T47D (cell line): Measurements from ENCODE around the gene NPL.
A peak's percentile ranks its signal among the peaks of the same experiment; 100 is the strongest.

Experiments used
- DNase-seq, 2 experiments: peaks; one replicate each; pipeline versions ENCODE4 v3.0.0 to v3.0.0-alpha.2; 2011 to 2012; ENCODE audit warnings: low read depth in 1 of 2, low spot score in 1 of 2
- JUND ChIP-seq: IDR thresholded peaks from 2 replicates; pipeline ENCODE4 v1.6.1; 2012; ENCODE audit warnings: low read depth
- in situ Hi-C: cut with HindIII; loops from 2 replicates; pipeline ENCODE4 v1.10.0; 2016; ENCODE audit warnings: low sequenced_read_pairs, low pct_unique_long_range_greater_than_20kb

The NPL gene

DNA sequence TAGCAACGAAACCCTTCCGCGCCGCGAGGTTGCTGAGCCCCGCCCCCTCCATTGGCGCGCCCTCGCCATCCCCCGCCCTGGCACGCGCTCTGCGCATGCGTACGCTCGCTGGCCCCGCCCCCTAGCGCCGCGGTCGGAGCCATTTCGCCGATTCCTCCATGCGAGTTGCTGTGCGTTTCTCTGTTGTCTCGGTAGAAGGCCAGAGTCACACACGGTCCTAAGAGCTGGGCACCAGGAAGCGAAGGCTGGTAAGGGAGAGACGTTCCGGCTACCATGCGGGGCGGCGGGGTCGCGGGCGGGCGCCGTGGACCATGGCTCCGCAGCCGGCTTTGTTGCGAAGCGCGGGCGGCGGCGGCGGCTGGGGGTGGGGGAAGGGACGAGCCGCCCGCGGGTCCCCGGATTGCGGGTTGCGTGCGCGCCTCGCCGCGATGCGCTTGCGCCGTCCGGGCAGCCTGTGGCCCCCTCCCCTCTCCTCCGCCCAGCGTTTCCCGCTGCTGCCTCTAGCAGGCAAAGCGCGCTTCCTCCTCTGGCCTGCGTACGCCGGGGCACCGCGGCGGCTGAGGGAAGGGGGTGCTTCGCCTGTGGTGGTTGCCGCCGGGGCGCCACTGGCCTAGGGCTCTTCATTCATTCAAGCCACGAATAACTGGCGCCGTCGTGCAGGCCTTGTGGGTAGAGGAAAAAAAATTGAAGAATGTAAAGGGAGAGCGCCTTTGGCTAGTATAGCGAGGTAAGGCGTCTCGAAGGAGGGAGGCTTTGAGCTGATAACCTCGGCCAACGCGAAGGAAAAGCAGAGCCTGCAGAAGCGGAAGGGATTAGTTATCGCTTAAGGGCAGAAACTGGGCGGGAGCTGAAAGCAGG, 49.9 kb downstream of the NPL start, which contains the start of gene DHX9:
TSS of gene DHX9 (plus strand) at position 139 of the 858 bp plus-strand sequence. CDS start 3,220 bp downstream, outside the sequence.
- DNase-seq = peak; percentile 95
- in situ Hi-C loops = no loop called here
- no peak for TF ChIP-seq JUND

DNA sequence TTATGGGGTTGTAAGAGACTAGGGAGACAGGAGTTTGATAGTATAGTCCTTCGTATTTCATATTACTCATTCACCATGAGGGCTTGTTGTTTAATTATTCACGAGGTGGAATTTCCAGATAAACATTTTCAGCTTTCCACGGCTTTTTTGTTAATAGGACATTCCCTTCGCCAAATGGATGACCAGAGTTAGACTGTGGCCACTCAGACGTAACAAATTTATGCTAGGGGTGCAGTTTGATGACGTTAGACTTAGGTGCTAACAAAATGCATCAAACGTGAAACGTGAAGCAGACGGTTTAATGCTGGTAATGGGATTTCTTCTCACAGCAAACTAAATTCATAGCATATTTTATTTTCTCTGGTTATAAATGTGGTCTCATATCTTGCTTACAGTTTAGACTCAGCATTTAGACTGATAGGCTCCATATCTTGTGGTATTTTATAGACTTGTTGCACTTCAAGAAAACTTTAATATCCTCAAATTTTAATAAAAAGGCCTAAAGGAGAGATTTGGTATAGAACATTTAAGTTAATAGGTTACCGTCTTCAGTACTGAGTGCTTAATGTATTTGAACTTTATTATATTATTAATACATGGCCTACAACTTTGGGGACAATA, 51.9 kb downstream of the NPL start:
- DNase-seq = peak; percentile 15 to 52
- in situ Hi-C loops = no loop called here
- TF ChIP-seq JUND = no peak

DNA sequence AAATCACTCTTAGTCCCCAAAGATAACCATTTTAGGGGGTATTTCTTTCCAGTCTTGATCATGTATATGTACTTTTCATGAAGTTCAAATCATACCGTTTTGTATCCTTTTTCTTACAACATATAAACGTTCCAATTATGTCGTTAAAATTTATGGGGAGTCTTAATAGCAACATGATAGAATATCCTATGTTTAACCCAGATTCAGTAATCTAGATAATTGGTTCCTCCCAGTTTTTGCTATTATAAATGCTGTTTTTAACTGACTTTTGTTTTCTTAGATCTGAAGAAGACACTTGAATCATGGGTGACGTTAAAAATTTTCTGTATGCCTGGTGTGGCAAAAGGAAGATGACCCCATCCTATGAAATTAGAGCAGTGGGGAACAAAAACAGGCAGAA, 52.7 kb downstream of the NPL start:
- no peak for DNase-seq
- in situ Hi-C loops = no loop called here
- TF ChIP-seq JUND = no peak

DNA sequence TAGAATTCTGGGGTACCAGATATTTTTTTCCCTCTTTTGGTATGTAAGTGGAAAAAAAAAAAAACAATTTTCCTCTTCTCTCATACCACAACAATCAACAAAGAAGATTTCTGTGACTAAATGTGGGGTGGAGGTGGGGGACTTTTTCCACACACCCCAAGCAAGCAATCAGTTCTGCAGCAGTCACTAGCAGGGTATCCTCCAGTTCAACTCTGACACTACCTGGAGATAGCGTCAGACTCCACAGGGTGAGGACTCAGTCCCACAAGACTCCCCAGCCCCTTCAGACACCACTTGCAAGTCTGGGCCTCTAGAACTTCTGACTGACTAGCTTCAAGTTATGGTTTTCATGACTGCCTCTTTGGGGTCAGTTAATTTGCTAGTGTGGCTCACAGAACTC, 55.8 kb downstream of the NPL start:
- no peak for TF ChIP-seq JUND
- no peak for DNase-seq
- in situ Hi-C loops = no loop called here

DNA sequence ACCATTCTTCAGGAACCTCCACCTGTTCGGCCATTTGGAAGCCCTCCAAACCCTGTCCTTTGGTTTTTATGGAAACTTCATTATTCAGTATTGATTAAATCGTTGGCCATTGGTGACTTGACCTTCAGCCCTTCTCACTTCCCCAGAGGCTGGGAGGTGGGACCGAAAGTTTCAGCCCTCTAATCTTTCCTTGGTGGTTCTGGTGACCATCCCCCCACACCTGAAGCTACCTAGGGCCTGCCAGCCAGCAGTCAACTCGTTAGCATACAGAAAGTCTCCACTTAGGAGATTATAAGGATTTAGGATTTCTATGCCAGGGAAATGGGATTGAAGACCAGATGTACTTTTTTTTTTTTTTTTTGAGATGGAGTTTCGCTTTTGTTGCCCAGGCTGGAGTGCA, 56.3 kb downstream of the NPL start:
- no peak for DNase-seq
- TF ChIP-seq JUND = no peak
- in situ Hi-C loops = no loop called here

DNA sequence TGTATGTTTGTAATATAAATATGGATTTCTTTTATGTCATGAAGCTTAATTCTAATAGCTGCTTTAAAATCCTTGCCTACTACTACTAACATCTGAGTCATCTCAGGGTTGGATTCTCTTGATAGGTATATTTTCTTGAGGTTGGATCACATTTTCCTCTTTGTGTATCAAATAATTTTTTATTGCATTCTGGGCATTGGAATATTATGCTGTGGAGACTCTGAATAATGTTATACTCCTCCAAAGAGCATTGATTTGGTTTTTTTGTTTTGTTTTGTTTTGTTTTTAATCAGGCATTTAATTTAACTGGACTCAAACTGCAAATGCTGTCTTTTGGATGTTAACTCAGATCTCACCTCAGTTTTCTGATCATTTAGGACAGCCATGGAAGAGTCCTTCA, 57.5 kb downstream of the NPL start:
- in situ Hi-C loops = no loop called here
- no peak for DNase-seq
- TF ChIP-seq JUND = no peak

DNA sequence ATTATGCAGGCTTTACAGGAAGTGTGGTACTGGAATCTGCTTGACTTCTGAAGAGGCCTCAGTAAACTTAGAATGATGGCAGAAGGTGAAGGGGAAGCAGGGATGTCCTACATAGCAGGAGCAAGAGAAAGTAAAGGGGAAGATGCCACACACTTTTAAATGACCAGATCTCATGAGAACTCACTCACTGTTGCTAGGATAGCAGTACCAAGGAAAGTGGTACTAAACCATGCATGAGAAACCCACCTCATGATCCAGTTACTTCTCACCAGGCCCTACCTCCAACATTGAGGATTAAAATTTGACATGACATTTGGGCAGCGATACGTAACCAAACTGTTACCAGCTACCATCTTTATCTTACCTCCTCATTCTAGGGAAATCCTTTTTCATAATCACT, 59.2 kb downstream of the NPL start:
- no peak for DNase-seq
- TF ChIP-seq JUND = no peak
- in situ Hi-C loops = no loop called here

DNA sequence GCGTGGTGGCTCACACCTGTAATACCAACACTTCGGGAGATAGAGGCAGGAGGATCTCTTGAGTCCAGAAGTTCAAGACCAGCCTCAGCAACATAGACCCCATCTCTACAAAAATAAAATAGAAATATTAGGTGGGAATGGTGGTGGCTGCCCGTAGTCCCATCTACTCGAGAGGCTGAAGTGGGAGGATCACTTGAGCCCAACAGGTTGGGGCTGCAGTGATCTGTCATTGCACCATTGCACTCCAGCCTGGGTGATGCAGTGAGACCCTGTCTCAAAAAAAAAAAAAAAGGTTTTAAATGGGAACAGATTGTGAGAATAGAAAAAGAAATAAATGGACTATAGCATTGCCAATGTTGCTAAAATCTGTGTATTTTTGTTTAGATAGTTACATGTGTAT, 60.7 kb downstream of the NPL start:
- DNase-seq = no peak
- in situ Hi-C loops = no loop called here
- TF ChIP-seq JUND = no peak

DNA sequence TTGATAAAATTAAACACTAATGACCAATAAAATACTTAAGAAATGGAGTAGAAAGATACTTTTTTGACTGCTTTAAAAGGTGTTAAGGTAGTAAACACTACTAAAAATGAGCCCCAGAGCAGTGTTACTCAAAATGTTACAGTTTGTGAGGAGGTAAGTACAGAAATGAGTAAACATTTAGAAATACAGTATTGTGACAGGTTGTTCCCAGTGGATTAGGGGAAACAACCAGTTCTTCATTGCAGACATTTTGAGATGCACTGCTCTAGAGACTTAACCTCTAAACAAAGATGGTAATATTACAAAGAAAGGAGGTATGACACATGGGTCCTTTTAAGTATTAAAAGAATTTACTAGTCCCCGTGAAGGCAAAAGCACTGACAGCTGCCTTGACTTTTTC, 62.3 kb downstream of the NPL start:
- TF ChIP-seq JUND = no peak
- in situ Hi-C loops = no loop called here
- no peak for DNase-seq

DNA sequence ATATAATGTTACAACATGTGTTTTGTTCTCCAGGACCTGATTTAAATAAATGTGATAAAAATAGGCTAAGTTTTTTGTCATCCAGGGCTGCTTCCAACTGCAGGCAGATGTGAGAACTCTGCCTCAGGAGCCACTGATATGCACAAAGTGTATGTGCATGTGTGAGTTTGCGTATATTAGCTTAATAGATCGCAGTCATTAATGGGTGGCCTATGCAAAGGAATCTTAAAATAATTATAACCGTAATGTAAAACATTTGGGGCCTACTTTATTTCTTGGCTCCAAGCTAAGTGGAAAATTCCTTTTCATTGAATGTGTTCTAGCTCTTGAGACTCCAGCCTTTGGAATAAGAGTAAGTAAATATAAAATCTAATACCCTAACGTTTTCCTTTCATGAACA, 66.3 kb downstream of the NPL start:
- in situ Hi-C loops = no loop called here
- DNase-seq = no peak
- no peak for TF ChIP-seq JUND

DNA sequence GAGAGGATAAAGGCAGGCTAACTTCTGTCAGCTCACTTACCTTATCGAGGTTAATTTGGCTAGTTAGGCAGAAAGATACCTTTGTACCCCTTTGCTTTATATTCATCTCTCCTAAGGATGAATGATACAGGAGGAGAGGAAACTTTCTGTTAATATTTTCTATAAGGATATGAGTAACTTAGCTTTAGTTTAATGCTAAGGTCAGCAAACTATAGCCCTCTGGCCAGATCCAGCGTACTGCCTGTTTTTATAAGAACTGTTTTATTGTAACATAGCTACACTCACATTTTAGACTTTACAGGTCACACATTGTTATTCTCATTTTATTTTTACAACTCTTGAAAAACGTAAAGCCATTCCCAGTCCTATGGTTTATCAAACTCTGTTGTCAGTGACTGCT, 67.6 kb downstream of the NPL start:
- no peak for DNase-seq
- in situ Hi-C loops = no loop called here
- TF ChIP-seq JUND = no peak

DNA sequence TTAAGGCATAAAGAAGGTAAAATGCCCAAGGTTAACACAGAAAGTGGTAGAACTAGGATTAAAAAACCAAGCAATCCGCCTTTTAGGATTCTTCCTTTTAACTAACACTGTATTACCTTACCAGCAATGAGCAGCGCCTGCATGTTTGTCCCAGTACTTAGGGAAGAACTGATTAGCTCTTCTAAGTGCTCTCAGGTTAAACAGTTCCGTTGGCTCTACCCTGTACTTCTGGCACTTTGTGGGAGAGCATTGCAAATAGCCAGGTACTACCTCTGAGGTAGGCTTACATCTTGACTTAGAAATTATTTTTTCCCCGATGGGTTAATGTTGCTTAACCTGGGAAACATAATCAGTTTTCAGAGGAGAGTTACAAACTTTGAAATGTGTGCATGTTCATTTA, 71.1 kb downstream of the NPL start:
- TF ChIP-seq JUND = no peak
- in situ Hi-C loops = no loop called here
- DNase-seq = no peak

DNA sequence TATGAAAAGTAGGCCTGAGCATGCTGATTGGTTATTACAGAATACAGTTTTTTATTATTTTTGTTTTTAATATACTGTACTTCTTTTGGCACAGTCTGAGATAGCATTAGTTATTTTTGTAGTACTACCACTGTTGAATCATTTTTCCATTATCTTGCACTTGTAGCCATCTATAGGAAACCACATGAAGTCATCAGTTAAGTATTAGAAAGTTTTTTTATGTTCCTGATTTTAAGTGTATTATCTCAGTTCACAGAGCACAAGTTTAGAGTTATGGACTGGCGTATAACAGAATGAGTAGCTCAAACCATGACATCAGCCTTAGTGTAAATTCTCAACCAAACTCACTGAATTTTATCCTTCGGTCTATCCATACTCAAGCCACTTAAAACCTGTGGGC, 72.4 kb downstream of the NPL start:
- in situ Hi-C loops = no loop called here
- no peak for TF ChIP-seq JUND
- DNase-seq = no peak
